HepG2 (cell line): ENCODE results near the gene ACADVL. TPM values are rescaled to one million over a fixed set of nuclear protein-coding genes. Genes with fewer than 3 reads are reported as not detected.

Source experiments
- ARID3A ChIP-seq: IDR thresholded peaks from 2 replicates; pipeline ENCODE4 v1.6.1; 2012; ENCODE audit warnings: low read depth, low read length, improper control_type of control experiment
- FIP1L1 ChIP-seq: fragments of 200-400 bp; formaldehyde crosslinking; IDR thresholded peaks from 2 replicates; pipeline ENCODE4 v1.6.1; 2018; ENCODE audit warnings: low read depth, mild to moderate bottlenecking, low read length, moderate library complexity, borderline replicate concordance; ENCODE audit not compliant: insufficient read depth
- HNF4A ChIP-seq: sonication (generic); formaldehyde crosslinking; IDR thresholded peaks from 2 replicates; pipeline ENCODE4 v1.4.0; 2020; ENCODE audit warnings: missing genetic modification reagents
- JUN ChIP-seq: sonication (generic); formaldehyde crosslinking; IDR thresholded peaks from 2 replicates; pipeline ENCODE4 v1.4.0; 2020; ENCODE audit warnings: mild to moderate bottlenecking, missing genetic modification reagents
- RAD51 ChIP-seq: fragments of 450-650 bp; IDR thresholded peaks from 2 replicates; pipeline ENCODE4 v1.6.1; 2016; ENCODE audit warnings: borderline replicate concordance
- RFXAP ChIP-seq: sonication (generic); formaldehyde crosslinking; IDR thresholded peaks from 2 replicates; pipeline ENCODE4 v1.4.0; 2020; ENCODE audit warnings: missing genetic modification reagents, borderline replicate concordance
- SIN3A ChIP-seq: IDR thresholded peaks from 2 replicates; pipeline ENCODE4 v1.6.1; 2011; ENCODE audit warnings: low read depth, mild to moderate bottlenecking, control low read depth, low read length, borderline replicate concordance
- TBX3 ChIP-seq: fragments of 450-650 bp; IDR thresholded peaks from 2 replicates; pipeline ENCODE4 v1.6.1; 2017; ENCODE audit warnings: antibody characterized with exemption, mild to moderate bottlenecking, inconsistent platforms, borderline replicate concordance
- ZFP62 ChIP-seq: sonication (generic); formaldehyde crosslinking; IDR thresholded peaks from 2 replicates; pipeline ENCODE4 v1.4.0; 2020; ENCODE audit warnings: missing genetic modification reagents
- ZNF10 ChIP-seq: sonication (generic); formaldehyde crosslinking; IDR thresholded peaks from 2 replicates; pipeline ENCODE4 v1.4.0; 2020; ENCODE audit warnings: mild to moderate bottlenecking, low read depth, missing genetic modification reagents, borderline replicate concordance
- ZNF280D ChIP-seq: sonication (generic); formaldehyde crosslinking; IDR thresholded peaks from 2 replicates; pipeline ENCODE4 v1.5.1; 2020; ENCODE audit warnings: mild to moderate bottlenecking, missing genetic modification reagents
- ZNF407 ChIP-seq: sonication (generic); formaldehyde crosslinking; IDR thresholded peaks from one replicate; pipeline ENCODE4 v1.5.1; 2020; ENCODE audit warnings: mild to moderate bottlenecking, missing genetic modification reagents; ENCODE audit errors: not compliant biosample characterization
- ZNF431 ChIP-seq: sonication (generic); formaldehyde crosslinking; IDR thresholded peaks from 2 replicates; pipeline ENCODE4 v1.9.0; 2022; ENCODE audit warnings: missing genetic modification reagents, low read depth, mild to moderate bottlenecking, borderline replicate concordance
- ZNF703 ChIP-seq: sonication (generic); formaldehyde crosslinking; IDR thresholded peaks from 2 replicates; pipeline ENCODE4 v1.5.1; 2020; ENCODE audit warnings: missing genetic modification reagents, mild to moderate bottlenecking, moderate library complexity, borderline replicate concordance
- ZNF746 ChIP-seq: sonication (generic); formaldehyde crosslinking; IDR thresholded peaks from 2 replicates; pipeline ENCODE4 v1.8.0; 2022; ENCODE audit warnings: mild to moderate bottlenecking, missing genetic modification reagents
- polyA plus RNA-seq, 8 experiments: library from polyadenylated mRNA; depleted of rRNA in 3 of 8; stranded (reverse) in 7 of 8; unstranded in 1 of 8; fragments of >200 nt; fragmentation: Illumina TruSeq in 4 of 8; extraction: Trizol in 4 of 8; gene quantifications; 2 replicates each; pipeline versions ENCODE4 v1.2.1 to v1.2.3, GENCODE V29; 2011 to 2016; ENCODE audit warnings: low read depth in 4 of 8, missing spikeins in 1 of 8, mixed read lengths in 1 of 8; ENCODE audit not compliant: insufficient read depth in 1 of 8
- total RNA-seq, 5 experiments: library from RNA; depleted of rRNA; stranded (reverse); fragments of >200 nt; fragmentation: Illumina TruSeq; extraction: Trizol; gene quantifications; 2 replicates each; pipeline ENCODE4 v1.2.3, GENCODE V29; 2016; ENCODE audit warnings: low read depth in 1 of 5

Gene ACADVL
- total and polyA plus RNA-seq, 2 of the 13 experiments (the other 11 are each of a cell fraction or from before 2014, with no cell fraction given), result 219 to 412 TPM

GRCh38 chr17:7242717-7243452 lies 23.1 kb downstream of the ACADVL start (continued):
- no peak for TF ChIP-seq ZNF407
- no peak for TF ChIP-seq ZFP62 (CRISPR knock-in tag)
- TF ChIP-seq ZNF280D, result no peak
- TF ChIP-seq HNF4A (CRISPR knock-in tag), result peak; percentile 46
- peak; percentile 85; the same call in 1 of the 2 replicates for TF ChIP-seq TBX3
- no peak for TF ChIP-seq FIP1L1
- TF ChIP-seq ZNF10, result no peak
- TF ChIP-seq ARID3A, result peak; percentile 81
- 0 out of 2 replicates have a peak, but pooled peaks have one; percentile 51 for TF ChIP-seq ZNF431 (CRISPR knock-in tag)
- 0 out of 2 replicates have a peak, but pooled peaks have one; percentile 77 for TF ChIP-seq ZNF703 (CRISPR knock-in tag)
- 0 out of 2 replicates have a peak, but pooled peaks have one; percentile 45 for TF ChIP-seq RFXAP (CRISPR knock-in tag)
- TF ChIP-seq JUN (CRISPR knock-in tag), result peak; percentile 52; the same call in 1 of the 2 replicates
- TF ChIP-seq SIN3A, result peak; percentile 94
- TF ChIP-seq RAD51, result peak; percentile 97
- TF ChIP-seq ZNF746 (CRISPR knock-in tag), result peak; percentile 84; the same call in 1 of the 2 replicates
